Body of pancreas (tissue), 4 donors: ENCODE data around the gene TIE1.

Experiments
- POLR2A ChIP-seq, 3 donors: fragments of 450-650 bp; IDR thresholded peaks; one replicate each; pipeline ENCODE4 v1.6.1; 2016; ENCODE audit warnings: antibody characterized with exemption in 3 of 3, mild to moderate bottlenecking in 2 of 3
- TF ChIP-seq, protein P1 (sequence below), 7 experiments: fragments of 450-650 bp in 4 of 7; fragments of 200-600 bp in 3 of 7; sonication (generic) in 3 of 7; IDR thresholded peaks; one replicate each; pipeline ENCODE4 v1.5.1; 2016 to 2019; ENCODE audit warnings: antibody characterized with exemption in 7 of 7

DNA sequence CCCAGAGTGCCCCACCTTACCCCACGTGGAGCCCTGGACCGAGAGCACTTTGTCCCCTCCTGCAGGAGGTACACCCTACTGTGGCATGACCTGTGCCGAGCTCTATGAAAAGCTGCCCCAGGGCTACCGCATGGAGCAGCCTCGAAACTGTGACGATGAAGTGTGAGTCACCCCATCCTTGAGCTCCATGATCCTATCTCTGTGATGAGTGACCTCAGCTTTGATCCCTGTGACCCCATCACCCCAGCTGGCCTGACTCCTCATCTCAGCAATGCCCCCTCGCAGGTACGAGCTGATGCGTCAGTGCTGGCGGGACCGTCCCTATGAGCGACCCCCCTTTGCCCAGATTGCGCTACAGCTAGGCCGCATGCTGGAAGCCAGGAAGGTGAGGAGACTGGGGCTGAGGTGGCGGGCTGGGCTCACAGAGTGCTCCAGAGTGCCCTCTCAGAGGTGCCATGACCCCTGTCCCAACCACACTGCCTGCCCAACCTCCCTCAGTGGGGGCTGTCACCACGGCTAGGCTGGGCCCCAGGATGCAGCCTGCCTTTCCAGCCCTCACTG is 20.6 kb downstream of the TIE1 start:
- TF ChIP-seq, protein P1, sequence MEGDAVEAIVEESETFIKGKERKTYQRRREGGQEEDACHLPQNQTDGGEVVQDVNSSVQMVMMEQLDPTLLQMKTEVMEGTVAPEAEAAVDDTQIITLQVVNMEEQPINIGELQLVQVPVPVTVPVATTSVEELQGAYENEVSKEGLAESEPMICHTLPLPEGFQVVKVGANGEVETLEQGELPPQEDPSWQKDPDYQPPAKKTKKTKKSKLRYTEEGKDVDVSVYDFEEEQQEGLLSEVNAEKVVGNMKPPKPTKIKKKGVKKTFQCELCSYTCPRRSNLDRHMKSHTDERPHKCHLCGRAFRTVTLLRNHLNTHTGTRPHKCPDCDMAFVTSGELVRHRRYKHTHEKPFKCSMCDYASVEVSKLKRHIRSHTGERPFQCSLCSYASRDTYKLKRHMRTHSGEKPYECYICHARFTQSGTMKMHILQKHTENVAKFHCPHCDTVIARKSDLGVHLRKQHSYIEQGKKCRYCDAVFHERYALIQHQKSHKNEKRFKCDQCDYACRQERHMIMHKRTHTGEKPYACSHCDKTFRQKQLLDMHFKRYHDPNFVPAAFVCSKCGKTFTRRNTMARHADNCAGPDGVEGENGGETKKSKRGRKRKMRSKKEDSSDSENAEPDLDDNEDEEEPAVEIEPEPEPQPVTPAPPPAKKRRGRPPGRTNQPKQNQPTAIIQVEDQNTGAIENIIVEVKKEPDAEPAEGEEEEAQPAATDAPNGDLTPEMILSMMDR (IDR thresholded peaks at IDR 0.05): no peak
- no peak for TF ChIP-seq POLR2A (IDR thresholded peaks at IDR 0.05)
